Kidney (tissue), 14 donors: Measurements from ENCODE around the gene ZDHHC14. TPM values are rescaled to one million over a fixed set of nuclear protein-coding genes. Genes with fewer than 3 reads are reported as not detected.
"Not testable (repeated sequence)": the region's sequence is repeated elsewhere in the genome, so short reads cannot be mapped to it uniquely, and the experiment has no call there.

ENCODE experiments used
- DNase-seq, 5 donors: peaks; one replicate each; pipeline ENCODE4 v3.0.0-alpha.2; 2013 to 2020
- FAIRE-seq: peaks from 2 replicates; lab custom pipeline; 2012; peaks lifted over from hg19 to GRCh38; lab: Jason Lieb, UNC
- H3K27ac ChIP-seq, 2 donors: one replicate each; pipeline ENCODE4 v1.7.0; 2013; ENCODE audit warnings: low read depth in 2 of 2, low read length in 2 of 2, inconsistent platforms in 1 of 2
- H3K27me3 ChIP-seq: one replicate; pipeline ENCODE4 v1.7.1; 2013; ENCODE audit warnings: low read length, inconsistent platforms; ENCODE audit not compliant: control insufficient read depth, insufficient read depth
- H3K36me3 ChIP-seq, 3 donors: one replicate each; pipeline versions ENCODE4 v1.7.0 to v1.7.1; 2013; ENCODE audit warnings: low read length in 3 of 3, control low read depth in 1 of 3, inconsistent platforms in 1 of 3; ENCODE audit not compliant: insufficient read depth in 3 of 3, control insufficient read depth in 2 of 3
- H3K4me1 ChIP-seq, 3 donors: one replicate each; pipeline versions ENCODE4 v1.7.0 to v1.7.1; 2013; ENCODE audit warnings: low read length in 3 of 3, inconsistent platforms in 1 of 3, low read depth in 1 of 3; ENCODE audit not compliant: control insufficient read depth in 2 of 3, insufficient read depth in 2 of 3
- H3K4me3 ChIP-seq, 3 donors: one replicate each; pipeline versions ENCODE4 v1.7.0 to v1.8.1; 2013; ENCODE audit warnings: low read length in 3 of 3, control low read depth in 1 of 3, inconsistent platforms in 1 of 3
- H3K9ac ChIP-seq, 3 donors: one replicate each; pipeline versions ENCODE4 v1.7.0 to v1.7.1; 2013; ENCODE audit warnings: low read length in 3 of 3, control low read depth in 1 of 3, inconsistent platforms in 1 of 3
- H3K9me3 ChIP-seq, 3 donors: one replicate each; pipeline versions ENCODE4 v1.7.0 to v1.7.1; 2013; ENCODE audit warnings: low read length in 3 of 3, control low read depth in 1 of 3, inconsistent platforms in 1 of 3; ENCODE audit not compliant: control insufficient read depth in 2 of 3, insufficient read depth in 1 of 3
- intact Hi-C: fragments of 100-400 bp; cut with DNase I; formaldehyde crosslinking; loops from one replicate; pipeline ENCODE4 v1.11.1; 2022
- polyA plus RNA-seq: library from polyadenylated mRNA; stranded (reverse); fragments of 350-450 nt; fragmentation: Illumina TruSeq; extraction: RNeasy Lipid Tissue Mini Kit (QIAGEN cat#74804); gene quantifications from one replicate; pipeline ENCODE4 v1.2.3, GENCODE V29; 2014; ENCODE audit warnings: low read depth, low replicate concordance; ENCODE audit not compliant: insufficient read depth
- total RNA-seq: library from RNA; stranded (reverse); fragmentation: NEBNext Ultra II Directional; extraction: Animal tissue kit (Norgen Biotek cat#: 25700); gene quantifications from one replicate; pipeline ENCODE4 v1.2.1, GENCODE V29; 2021
- TF ChIP-seq, protein P1 (sequence below): IDR thresholded peaks from 3 replicates; pipeline ENCODE4 v1.5.1; 2012; ENCODE audit warnings: mild to moderate bottlenecking, moderate library complexity, borderline replicate concordance; ENCODE audit not compliant: insufficient read depth; ENCODE audit errors: extremely low read depth
- donor health status: control.
- donor health status: control.
- donor health status: control.
- donor health status: control.
- donor health status: control.
- donor health status: DM: yes; HTN: yes; CAD: no.
- donor health status: Normal renal cell carcinoma (clear cell type).

Gene ZDHHC14
- total and polyA plus RNA-seq, 2 donors from 2014 or later, result 13.5 to 26.7 TPM

DNA sequence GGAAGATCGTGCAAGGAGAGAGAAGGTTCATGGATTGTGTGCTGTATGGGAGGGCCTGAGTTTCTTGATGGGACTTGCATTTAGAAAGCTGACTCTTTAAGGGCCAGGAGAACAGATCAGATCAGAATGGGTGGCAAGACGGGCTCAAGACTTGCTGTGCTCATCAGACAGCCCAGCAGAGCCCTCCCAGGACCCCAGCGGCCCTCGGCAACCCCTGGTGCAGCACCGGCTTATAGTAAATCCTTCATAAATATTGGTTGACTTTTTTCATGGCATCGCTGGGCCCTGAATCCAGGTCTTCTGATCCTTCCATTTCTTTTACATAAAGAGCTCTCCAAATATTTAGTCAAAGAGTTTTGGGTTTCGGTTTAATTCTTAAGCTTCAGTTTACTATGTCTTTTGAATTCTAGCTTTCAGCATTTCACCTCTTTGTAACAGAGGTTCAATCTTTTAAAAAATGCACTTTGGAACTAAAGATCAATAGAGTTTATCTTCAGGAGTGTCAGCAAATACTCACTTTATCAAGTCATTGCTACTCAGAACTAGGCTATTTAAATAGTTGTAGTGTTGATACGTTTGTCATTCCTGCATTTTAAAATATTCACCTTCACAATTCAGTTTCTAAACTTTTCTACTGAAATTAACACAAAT is 205.6 kb downstream of the ZDHHC14 start:
- no peak for FAIRE-seq
- Histone ChIP-seq H3K9me3 (no peaks in the 10 kb centered on the region), H3K27me3 (no peaks in the 10 kb centered on the region), H3K4me3 (no peak overlapping the region), H3K27ac (no peak overlapping the region), H3K4me1 (no peaks in the 10 kb centered on the region), H3K9ac (no peak overlapping the region), H3K36me3 (no peaks in the 10 kb centered on the region)
- intact Hi-C loops, result no loop called here
- TF ChIP-seq, protein P1, sequence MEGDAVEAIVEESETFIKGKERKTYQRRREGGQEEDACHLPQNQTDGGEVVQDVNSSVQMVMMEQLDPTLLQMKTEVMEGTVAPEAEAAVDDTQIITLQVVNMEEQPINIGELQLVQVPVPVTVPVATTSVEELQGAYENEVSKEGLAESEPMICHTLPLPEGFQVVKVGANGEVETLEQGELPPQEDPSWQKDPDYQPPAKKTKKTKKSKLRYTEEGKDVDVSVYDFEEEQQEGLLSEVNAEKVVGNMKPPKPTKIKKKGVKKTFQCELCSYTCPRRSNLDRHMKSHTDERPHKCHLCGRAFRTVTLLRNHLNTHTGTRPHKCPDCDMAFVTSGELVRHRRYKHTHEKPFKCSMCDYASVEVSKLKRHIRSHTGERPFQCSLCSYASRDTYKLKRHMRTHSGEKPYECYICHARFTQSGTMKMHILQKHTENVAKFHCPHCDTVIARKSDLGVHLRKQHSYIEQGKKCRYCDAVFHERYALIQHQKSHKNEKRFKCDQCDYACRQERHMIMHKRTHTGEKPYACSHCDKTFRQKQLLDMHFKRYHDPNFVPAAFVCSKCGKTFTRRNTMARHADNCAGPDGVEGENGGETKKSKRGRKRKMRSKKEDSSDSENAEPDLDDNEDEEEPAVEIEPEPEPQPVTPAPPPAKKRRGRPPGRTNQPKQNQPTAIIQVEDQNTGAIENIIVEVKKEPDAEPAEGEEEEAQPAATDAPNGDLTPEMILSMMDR, result no peak
- no peak for DNase-seq

DNA sequence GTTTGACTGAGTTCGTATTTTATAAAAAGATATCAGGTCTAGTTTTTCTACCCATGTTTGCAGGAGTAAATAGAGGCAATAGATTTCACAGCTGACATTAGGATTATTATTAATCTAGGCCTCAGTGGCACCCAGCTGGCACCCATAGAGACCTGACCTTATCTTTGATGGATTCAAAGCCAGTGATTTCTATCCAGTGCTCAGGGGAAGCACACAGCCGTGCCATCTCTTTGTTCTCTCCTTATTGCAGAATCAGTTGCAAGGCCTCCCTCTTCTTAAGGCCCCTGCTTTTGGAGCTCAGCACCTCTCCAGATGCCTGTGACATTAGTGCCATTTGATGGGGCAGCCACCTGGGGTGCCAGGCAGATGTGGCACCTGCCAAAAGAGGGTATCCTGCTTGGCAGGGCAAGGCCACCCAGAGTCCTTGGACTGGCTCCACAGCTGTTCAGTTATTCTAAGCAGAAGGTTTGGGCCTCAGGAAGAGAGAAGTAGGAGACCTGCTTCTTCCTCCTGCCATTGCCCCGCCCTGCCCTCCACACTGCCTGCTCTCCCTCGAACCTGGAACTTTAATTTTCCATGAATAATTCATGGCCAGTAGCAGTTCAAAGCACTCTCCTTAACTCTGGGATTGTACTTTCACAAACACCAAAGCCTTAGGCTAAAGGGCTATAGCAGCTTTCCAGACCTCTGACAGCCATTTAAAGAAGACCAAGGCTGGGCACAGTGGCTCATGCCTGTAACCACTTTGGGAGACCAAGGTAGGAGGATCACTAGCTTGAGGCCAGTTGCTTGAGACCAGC is 206.3 kb downstream of the ZDHHC14 start:
- H3K27ac ChIP-seq, result no peak overlapping the region
- TF ChIP-seq, protein P1, result no peak
- intact Hi-C loops, result no loop called here
- DNase-seq (no peak), FAIRE-seq (no peak)
- H3K9me3 ChIP-seq, result no peaks in the 10 kb centered on the region
- no peaks in the 10 kb centered on the region for H3K36me3 ChIP-seq
- no peak overlapping the region for H3K9ac ChIP-seq
- no peaks in the 10 kb centered on the region for H3K27me3 ChIP-seq
- H3K4me3 ChIP-seq, result no peak overlapping the region
- H3K4me1 ChIP-seq, result no peaks in the 10 kb centered on the region

DNA sequence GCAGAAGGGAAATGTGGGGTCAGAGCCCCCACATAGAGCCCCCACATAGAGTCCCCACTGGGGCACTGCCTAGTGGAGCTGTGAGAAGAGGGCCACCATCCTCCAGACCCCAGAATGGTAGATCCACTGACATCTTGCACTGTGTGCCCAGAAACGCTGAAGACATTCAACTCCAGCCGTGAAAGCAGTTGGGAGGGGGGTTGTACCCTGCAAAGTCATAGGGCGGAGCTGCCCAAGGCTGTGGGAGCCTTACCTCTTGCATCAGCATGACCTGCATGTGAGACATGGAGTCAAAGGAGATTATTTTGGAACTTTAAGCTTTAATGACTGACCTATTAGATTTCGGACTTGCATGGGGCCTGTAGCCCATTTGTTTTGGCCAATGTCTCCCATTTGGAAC is 209.7 kb downstream of the ZDHHC14 start:
- FAIRE-seq, result not testable (repeated sequence)

DNA sequence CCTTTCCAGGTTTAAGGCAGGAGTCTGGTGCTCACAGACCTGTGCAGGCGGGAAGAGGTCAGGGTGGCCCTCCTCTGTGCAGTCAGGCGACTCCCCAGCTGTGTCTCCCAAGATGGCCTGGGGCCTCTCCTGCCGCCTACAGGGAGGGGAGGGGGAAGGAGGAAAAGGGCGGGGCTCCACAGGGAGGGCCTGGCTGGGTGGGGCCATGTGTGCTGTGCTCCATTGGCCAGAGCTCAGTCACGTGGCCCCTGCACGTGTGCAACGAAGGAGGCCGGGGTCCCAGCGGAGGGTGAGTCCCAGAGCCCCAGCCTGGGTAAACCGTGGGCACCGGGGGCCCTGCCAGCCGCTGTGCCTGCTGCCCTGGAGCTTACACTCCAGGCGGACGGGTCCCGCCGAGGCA is 211.6 kb downstream of the ZDHHC14 start:
- Histone ChIP-seq H3K27ac (peak overlapping the region in 1 of 2 donors; percentile 67), H3K9ac (peak overlapping the region in 1 of 3 donors; percentile 35), H3K9me3 (no peaks in the 10 kb centered on the region), H3K27me3 (no peaks in the 10 kb centered on the region), H3K4me1 (peaks cover 2 to 8% (median 6%) of the 10 kb centered on the region in 3 donors), H3K4me3 (peak overlapping the region in 1 of 3 donors; percentile 58), H3K36me3 (no peaks in the 10 kb centered on the region)
- TF ChIP-seq, protein P1, result no peak
- FAIRE-seq (no peak), DNase-seq (peak in 2 of 5 donors; percentile 12 to 75)
- intact Hi-C loops, result no loop called here

More for the DNA sequence above, 209.7 kb downstream of the ZDHHC14 start:
- H3K9ac ChIP-seq, H3K4me3 ChIP-seq, H3K27me3 ChIP-seq, DNase-seq, H3K27ac ChIP-seq, H3K9me3 ChIP-seq, H3K36me3 ChIP-seq, H3K4me1 ChIP-seq, intact Hi-C loops: not testable (repeated sequence)
